HepG2 (cell line): ENCODE data around the gene BSND.

Source experiments
- DPF2 ChIP-seq: sonication (generic); formaldehyde crosslinking; IDR thresholded peaks from 2 replicates; pipeline ENCODE4 v1.4.0; 2020; ENCODE audit warnings: mild to moderate bottlenecking, low read depth, missing genetic modification reagents, borderline replicate concordance
- FOXA1 ChIP-seq, 2 experiments: fragments of 450-650 bp in 1 of 2; sonication (generic) in 1 of 2; formaldehyde crosslinking in 1 of 2; IDR thresholded peaks; 2 replicates each; pipeline versions ENCODE4 v1.4.0 to v1.6.1; 2016 to 2020; ENCODE audit warnings: missing genetic modification reagents in 1 of 2
- MEIS1 ChIP-seq: sonication (generic); formaldehyde crosslinking; IDR thresholded peaks from 2 replicates; pipeline ENCODE4 v1.9.0; 2021; ENCODE audit warnings: mild to moderate bottlenecking, missing genetic modification reagents, moderate library complexity, borderline replicate concordance
- REL ChIP-seq: sonication (generic); formaldehyde crosslinking; conservative IDR thresholded peaks from 2 replicates; pipeline ENCODE4 v1.8.0; 2022; ENCODE audit warnings: mild to moderate bottlenecking, missing genetic modification reagents, moderate library complexity
- RELA ChIP-seq: sonication (generic); formaldehyde crosslinking; IDR thresholded peaks from 2 replicates; pipeline ENCODE4 v1.4.0; 2020; ENCODE audit warnings: missing genetic modification reagents
- SP2 ChIP-seq: sonication (generic); formaldehyde crosslinking; IDR thresholded peaks from 2 replicates; pipeline ENCODE4 v1.5.1; 2020; ENCODE audit warnings: mild to moderate bottlenecking, missing genetic modification reagents
- ZNF230 ChIP-seq: sonication (generic); formaldehyde crosslinking; IDR thresholded peaks from 2 replicates; pipeline ENCODE4 v1.4.0; 2020; ENCODE audit warnings: mild to moderate bottlenecking, missing genetic modification reagents
- ZNF7 ChIP-seq: IDR thresholded peaks from 2 replicates; pipeline ENCODE4 v1.6.1; 2016; ENCODE audit warnings: missing biosample characterization, missing genetic modification reagents
- ZSCAN29 ChIP-seq: sonication (generic); formaldehyde crosslinking; conservative IDR thresholded peaks from 2 replicates; pipeline ENCODE4 v1.4.0; 2020; ENCODE audit warnings: mild to moderate bottlenecking, missing genetic modification reagents
- TF ChIP-seq, protein P1 (sequence below): sonication (generic); formaldehyde crosslinking; IDR thresholded peaks from 2 replicates; pipeline ENCODE4 v1.5.0; 2020; ENCODE audit warnings: mild to moderate bottlenecking, missing genetic modification reagents, moderate library complexity
- TF ChIP-seq, protein P2 (sequence below): sonication (generic); formaldehyde crosslinking; IDR thresholded peaks from 2 replicates; pipeline ENCODE4 v1.4.0; 2020; ENCODE audit warnings: missing genetic modification reagents

DNA sequence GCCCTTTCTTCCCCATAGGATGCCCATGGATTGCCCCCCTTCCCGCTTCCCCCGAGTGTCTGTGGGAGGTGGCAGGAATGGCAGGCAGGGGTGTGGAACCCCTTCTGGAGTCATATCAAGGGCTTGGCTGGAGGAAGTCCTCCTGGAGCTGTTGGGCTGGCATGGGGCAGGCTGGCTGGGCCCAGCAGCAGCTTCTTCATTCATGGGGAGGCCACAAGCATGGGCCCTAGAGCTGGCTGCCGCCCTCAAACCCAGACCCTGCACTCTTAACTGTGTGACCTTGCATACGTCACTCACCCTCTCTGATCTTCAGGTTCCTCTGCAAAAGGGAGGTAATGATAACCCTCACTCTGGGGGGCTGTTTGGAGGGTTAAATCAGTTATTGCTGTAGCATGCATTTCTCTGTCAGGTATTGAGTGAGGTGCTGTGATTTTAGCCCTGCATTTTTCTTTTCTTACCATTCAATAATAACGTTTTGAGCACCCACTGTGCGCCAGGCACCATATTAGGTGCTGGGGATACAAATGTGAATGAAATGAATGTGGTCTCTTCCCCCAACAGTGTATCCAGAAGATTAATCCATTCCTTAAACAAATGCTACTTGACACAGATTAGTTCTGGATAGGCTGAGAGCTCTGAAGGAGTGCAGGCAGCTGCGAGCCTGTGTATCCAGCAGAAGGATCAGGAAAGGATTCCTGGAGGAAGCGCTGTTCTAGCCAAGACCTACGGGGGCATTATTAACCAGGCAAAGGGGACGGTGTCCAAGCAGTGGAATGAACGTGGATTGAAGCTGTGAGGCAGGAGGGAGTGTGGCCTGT, 49.9 kb downstream of the BSND start:
- no peak for TF ChIP-seq ZSCAN29
- no peak for TF ChIP-seq REL (CRISPR knock-in tag)
- TF ChIP-seq FOXA1 (IDR thresholded peaks at IDR 0.05) = no peak
- TF ChIP-seq FOXA1 (CRISPR knock-in tag; IDR thresholded peaks at IDR 0.05) = no peak
- TF ChIP-seq SP2 (CRISPR knock-in tag) = no peak
- TF ChIP-seq ZNF230 (CRISPR knock-in tag) = no peak
- no peak for TF ChIP-seq MEIS1 (CRISPR knock-in tag)
- TF ChIP-seq, protein P1, sequence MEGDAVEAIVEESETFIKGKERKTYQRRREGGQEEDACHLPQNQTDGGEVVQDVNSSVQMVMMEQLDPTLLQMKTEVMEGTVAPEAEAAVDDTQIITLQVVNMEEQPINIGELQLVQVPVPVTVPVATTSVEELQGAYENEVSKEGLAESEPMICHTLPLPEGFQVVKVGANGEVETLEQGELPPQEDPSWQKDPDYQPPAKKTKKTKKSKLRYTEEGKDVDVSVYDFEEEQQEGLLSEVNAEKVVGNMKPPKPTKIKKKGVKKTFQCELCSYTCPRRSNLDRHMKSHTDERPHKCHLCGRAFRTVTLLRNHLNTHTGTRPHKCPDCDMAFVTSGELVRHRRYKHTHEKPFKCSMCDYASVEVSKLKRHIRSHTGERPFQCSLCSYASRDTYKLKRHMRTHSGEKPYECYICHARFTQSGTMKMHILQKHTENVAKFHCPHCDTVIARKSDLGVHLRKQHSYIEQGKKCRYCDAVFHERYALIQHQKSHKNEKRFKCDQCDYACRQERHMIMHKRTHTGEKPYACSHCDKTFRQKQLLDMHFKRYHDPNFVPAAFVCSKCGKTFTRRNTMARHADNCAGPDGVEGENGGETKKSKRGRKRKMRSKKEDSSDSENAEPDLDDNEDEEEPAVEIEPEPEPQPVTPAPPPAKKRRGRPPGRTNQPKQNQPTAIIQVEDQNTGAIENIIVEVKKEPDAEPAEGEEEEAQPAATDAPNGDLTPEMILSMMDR = no peak
- TF ChIP-seq, protein P2, sequence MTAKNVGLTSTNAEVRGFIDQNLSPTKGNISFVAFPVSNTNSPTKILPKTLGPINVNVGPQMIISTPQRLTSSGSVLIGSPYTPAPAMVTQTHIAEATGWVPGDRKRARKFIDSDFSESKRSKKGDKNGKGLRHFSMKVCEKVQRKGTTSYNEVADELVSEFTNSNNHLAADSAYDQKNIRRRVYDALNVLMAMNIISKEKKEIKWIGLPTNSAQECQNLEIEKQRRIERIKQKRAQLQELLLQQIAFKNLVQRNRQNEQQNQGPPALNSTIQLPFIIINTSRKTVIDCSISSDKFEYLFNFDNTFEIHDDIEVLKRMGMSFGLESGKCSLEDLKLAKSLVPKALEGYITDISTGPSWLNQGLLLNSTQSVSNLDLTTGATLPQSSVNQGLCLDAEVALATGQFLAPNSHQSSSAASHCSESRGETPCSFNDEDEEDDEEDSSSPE = no peak
- TF ChIP-seq DPF2 (CRISPR knock-in tag) = no peak
- no peak for TF ChIP-seq RELA (CRISPR knock-in tag)
- no peak for TF ChIP-seq ZNF7
